Endothelial cell of umbilical vein (primary cell): ENCODE measurements around the gene ACAP2.

Experiments
- CTCF ChIP-seq, 2 donors: IDR thresholded peaks; 1 replicate in 1 of 2; 2 replicates in 1 of 2; pipeline ENCODE4 v1.5.1; 2011; ENCODE audit warnings: low read length in 2 of 2, mild to moderate bottlenecking in 2 of 2, moderate library complexity in 2 of 2, control low read depth in 1 of 2, inconsistent platforms in 1 of 2, low read depth in 1 of 2; ENCODE audit not compliant: insufficient read depth in 1 of 2; ENCODE audit errors: extremely low read depth in 1 of 2
- EZH2 ChIP-seq: IDR thresholded peaks from 2 replicates; pipeline ENCODE4 v1.6.1; 2012; ENCODE audit warnings: borderline replicate concordance, low read depth, mild to moderate bottlenecking, moderate library complexity, low read length, inconsistent platforms; ENCODE audit not compliant: severe bottlenecking

- TF ChIP-seq CTCF (IDR thresholded peaks at IDR 0.05; ENCODE audit: extremely low read depth in 1 of 2, insufficient read depth in 1 of 2, low read depth in 1 of 2, low read length in 2 of 2) = no peak
- no peak for TF ChIP-seq EZH2
Observed at GRCh38 chr3:195411836-195412235, 31.0 kb downstream of the ACAP2 start.
